Breast epithelium (tissue), 4 donors: ENCODE results near the gene OLR1. TPM values are rescaled to one million over a fixed set of nuclear protein-coding genes. Genes with fewer than 3 reads are reported as not detected.
A peak's percentile ranks its signal among the peaks of the same experiment; 100 is the strongest.
"Not testable (repeated sequence)": the region's sequence is repeated elsewhere in the genome, so short reads cannot be mapped to it uniquely, and the experiment has no call there.

ENCODE experiments used
- DNase-seq, 2 donors: peaks; one replicate each; pipeline ENCODE4 v3.0.0-alpha.2; 2019; ENCODE audit warnings: low spot score in 2 of 2
- H3K27ac ChIP-seq, 2 donors: fragments of 200-600 bp; sonication (generic) in 1 of 2; one replicate each; pipeline ENCODE4 v1.5.1; 2016 to 2019; ENCODE audit warnings: mild to moderate bottlenecking in 1 of 2
- H3K27me3 ChIP-seq, 2 donors: fragments of 200-600 bp; sonication (generic) in 1 of 2; one replicate each; pipeline versions ENCODE4 v1.5.1 to v1.6.0; 2017 to 2019; ENCODE audit warnings: control low read depth in 1 of 2, mild to moderate bottlenecking in 1 of 2
- H3K36me3 ChIP-seq: fragments of 200-600 bp; one replicate; pipeline ENCODE4 v1.5.1; 2019
- H3K4me1 ChIP-seq, 2 donors: fragments of 200-600 bp; sonication (generic); one replicate each; pipeline ENCODE4 v1.5.1; 2016 to 2019; ENCODE audit warnings: control low read depth in 1 of 2
- H3K4me3 ChIP-seq, 3 donors: fragments of 200-600 bp; sonication (generic); 1 replicate in 2 of 3; 2 replicates in 1 of 3; pipeline ENCODE4 v1.5.1; 2016 to 2019; ENCODE audit warnings: mild to moderate bottlenecking in 3 of 3, moderate library complexity in 2 of 3
- H3K9me3 ChIP-seq, 2 donors: fragments of 200-600 bp; sonication (generic) in 1 of 2; one replicate each; pipeline ENCODE4 v1.5.1; 2016 to 2019; ENCODE audit warnings: control low read depth in 1 of 2
- CTCF ChIP-seq, 3 donors: fragments of 450-650 bp; IDR thresholded peaks; one replicate each; pipeline ENCODE4 v1.5.1; 2016 to 2017; ENCODE audit warnings: antibody characterized with exemption in 3 of 3, mild to moderate bottlenecking in 3 of 3, moderate library complexity in 3 of 3
- POLR2A ChIP-seq: fragments of 450-650 bp; IDR thresholded peaks from one replicate; pipeline ENCODE4 v1.6.1; 2016; ENCODE audit warnings: antibody characterized with exemption, mild to moderate bottlenecking, moderate library complexity
- POLR2AphosphoS5 ChIP-seq, 3 donors: sonication (generic); formaldehyde crosslinking; IDR thresholded peaks; one replicate each; pipeline ENCODE4 v1.6.1; 2017; ENCODE audit warnings: antibody characterized with exemption in 3 of 3
- intact Hi-C: fragments of 100-400 bp; cut with DNase I; formaldehyde crosslinking; loops from one replicate; pipeline ENCODE4 v1.15.1; 2023; ENCODE audit warnings: low total_unique reads
- total RNA-seq, 3 donors: library from RNA; depleted of rRNA; stranded (reverse); fragments of >200 nt; gene quantifications; one replicate each; pipeline ENCODE4 v1.1.0, GENCODE V29; 2016

Gene OLR1
- total RNA-seq: 10 to 100 TPM in 1 of 3 donors, 1 to 10 TPM in 1, not detected in 1; 3.3 to 17.1 TPM

- intact Hi-C loops: no loop called here
- Histone ChIP-seq H3K27me3 (no peaks in the 10 kb centered on the region), H3K9me3 (no peaks in the 10 kb centered on the region), H3K27ac (no peak within 1 kb of the TSS), H3K4me3 (no peak within 1 kb of the TSS), H3K4me1 (peaks cover 0 to 6% of the 10 kb centered on the region in 2 donors), H3K36me3 (no peaks in the 10 kb centered on the region)
- DNase-seq: no peak
- TF ChIP-seq POLR2AphosphoS5 (IDR thresholded peaks at IDR 0.05) (no peak), CTCF (IDR thresholded peaks at IDR 0.05) (no peak), POLR2A (no peak)
Observed at GRCh38 chr12:10171973-10172728, at the start of gene OLR1. Gene OLR1 (minus strand): TSS chr12:10172132. CDS start chr12:10172077, 55 bp downstream.

GRCh38 chr12:10220398-10221077 is 48.6 kb upstream of the OLR1 start:
- peak overlapping the region; percentile 80 to 88 for H3K27ac ChIP-seq
- peaks cover 0 to 9% of the 10 kb centered on the region in 2 donors for H3K4me1 ChIP-seq
- TF ChIP-seq POLR2AphosphoS5 (IDR thresholded peaks at IDR 0.05) (peak; percentile 93 to 98 (median 96)), CTCF (IDR thresholded peaks at IDR 0.05) (no peak)
- no peaks in the 10 kb centered on the region for H3K9me3 ChIP-seq
- intact Hi-C loops: no loop called here
- no peaks in the 10 kb centered on the region for H3K27me3 ChIP-seq
- H3K36me3 ChIP-seq: no peaks in the 10 kb centered on the region
- H3K4me3 ChIP-seq: no peak overlapping the region
- peak; percentile 80 to 91 for DNase-seq

GRCh38 chr12:10218021-10218420 is 46.1 kb upstream of the OLR1 start:
- Histone ChIP-seq H3K9me3 (no peaks in the 10 kb centered on the region), H3K36me3 (no peaks in the 10 kb centered on the region), H3K4me3 (no peak overlapping the region), H3K27ac (peak overlapping the region; percentile 49 to 88), H3K27me3 (no peaks in the 10 kb centered on the region), H3K4me1 (peaks cover 0 to 9% of the 10 kb centered on the region in 2 donors)
- no peak for DNase-seq
- intact Hi-C loops: no loop called here
- TF ChIP-seq POLR2A (no peak), CTCF (IDR thresholded peaks at IDR 0.05) (no peak), POLR2AphosphoS5 (IDR thresholded peaks at IDR 0.05) (no peak)

GRCh38 chr12:10215946-10216345 is 44.0 kb upstream of the OLR1 start:
- intact Hi-C loops, H3K27ac ChIP-seq, H3K36me3 ChIP-seq, H3K4me1 ChIP-seq, H3K27me3 ChIP-seq, H3K9me3 ChIP-seq, DNase-seq: not testable (repeated sequence)
- H3K4me3 ChIP-seq: peak overlapping the region in 1 of 3 donors; percentile 21

- intact Hi-C loops: no loop called here
- peak overlapping the region; percentile 69 to 91 (median 82) for H3K4me3 ChIP-seq
- no peaks in the 10 kb centered on the region for H3K27me3 ChIP-seq
- no peaks in the 10 kb centered on the region for H3K36me3 ChIP-seq
- no peak for TF ChIP-seq CTCF (IDR thresholded peaks at IDR 0.05)
- no peak for TF ChIP-seq POLR2AphosphoS5 (IDR thresholded peaks at IDR 0.05)
- no peak for TF ChIP-seq POLR2A
- no peaks in the 10 kb centered on the region for H3K4me1 ChIP-seq
- peak overlapping the region; percentile 99 for H3K27ac ChIP-seq
- H3K9me3 ChIP-seq: no peaks in the 10 kb centered on the region
- no peak for DNase-seq
Observed at GRCh38 chr12:10215436-10215835, 43.5 kb upstream of the OLR1 start.
